22Rv1 (cell line): Measurements from ENCODE around the gene MLH3.
A peak's percentile ranks its signal among the peaks of the same experiment; 100 is the strongest.

Experiments
- H3K27ac ChIP-seq: fragments of 450-650 bp; 2 replicates; pipeline ENCODE4 v1.5.1; 2017
- CTCF ChIP-seq: fragments of 450-650 bp; IDR thresholded peaks from 2 replicates; pipeline ENCODE4 v1.5.1; 2017; ENCODE audit warnings: mild to moderate bottlenecking
- ZFX ChIP-seq: fragments of 450-650 bp; IDR thresholded peaks from 2 replicates; pipeline ENCODE4 v1.6.1; 2017; ENCODE audit warnings: antibody characterized with exemption, borderline replicate concordance

The MLH3 gene

GRCh38 chr14:75079521-75079920 lies 28.3 kb upstream of the MLH3 start:
- no peak for TF ChIP-seq CTCF
- no peak for TF ChIP-seq ZFX
- no peak overlapping the region for H3K27ac ChIP-seq

GRCh38 chr14:75077794-75078193 lies 26.5 kb upstream of the MLH3 start:
- TF ChIP-seq CTCF (no peak), ZFX (no peak)
- no peak overlapping the region for H3K27ac ChIP-seq

- no peak for TF ChIP-seq ZFX
- no peak for TF ChIP-seq CTCF
- H3K27ac ChIP-seq, result peak overlapping the region; percentile 93
These were observed 19.1 kb upstream of the MLH3 start for GRCh38 chr14:75070383-75070782.

GRCh38 chr14:75069811-75070145 lies 18.5 kb upstream of the MLH3 start:
- no peak for TF ChIP-seq CTCF
- no peak for TF ChIP-seq ZFX
- H3K27ac ChIP-seq, result peak overlapping the region; percentile 93

GRCh38 chr14:75069121-75069810 lies 18.0 kb upstream of the MLH3 start, which contains the start of gene ZC2HC1C:
Gene ZC2HC1C (plus strand): TSS chr14:75069641. CDS start chr14:75070574, 933 bp downstream.
- TF ChIP-seq CTCF (no peak), ZFX (no peak)
- peak within 1 kb of the TSS; percentile 93 for H3K27ac ChIP-seq

GRCh38 chr14:75068294-75069120 lies 17.2 kb upstream of the MLH3 start:
- H3K27ac ChIP-seq, result peak overlapping the region; percentile 93
- no peak for TF ChIP-seq CTCF
- TF ChIP-seq ZFX, result no peak

GRCh38 chr14:75067765-75068164 lies 16.5 kb upstream of the MLH3 start:
- H3K27ac ChIP-seq, result peak overlapping the region; percentile 93; the same call in 1 of the 2 replicates
